ENCODE measurements around the gene DGKQ. TPM values are rescaled to one million over a fixed set of nuclear protein-coding genes. Genes with fewer than 3 reads are reported as not detected.

DGKQ gene
- total and polyA plus RNA-seq, 2 of the 13 experiments (the other 11 are each of a cell fraction or from before 2014, with no cell fraction given), result 4.5 to 7.2 TPM

- DNase-seq (ENCODE audit: low spot score) (no peak), ATAC-seq (peak; percentile 56), FAIRE-seq (no peak)
- Histone ChIP-seq H2AFZ (ENCODE audit: low read length) (no peak overlapping the region), H3K9ac (ENCODE audit: insufficient read depth, low read depth, low read length) (peak overlapping the region; percentile 67), H3K4me1 (ENCODE audit: insufficient read depth, low read length) (peaks cover 21% of the 10 kb centered on the region), H3K9me3 (ENCODE audit: low read length) (no peaks in the 10 kb centered on the region), H3K79me2 (ENCODE audit: insufficient read depth, low read length) (no peaks in the 10 kb centered on the region), H3K27ac (ENCODE audit: extremely low read length, insufficient read depth, low read length) (no peak overlapping the region), H3K36me3 (replicated peaks in 1 of 2; ENCODE audit: control insufficient read depth in 1 of 2, insufficient read depth in 2 of 2, low read length in 2 of 2) (no peaks in the 10 kb centered on the region), H4K20me1 (ENCODE audit: insufficient read depth, low read length) (peaks cover 3% of the 10 kb centered on the region; the same call in 1 of the 2 replicates), H3K4me2 (ENCODE audit: low read depth, low read length) (peak overlapping the region; percentile 98), H3K4me3 (replicated peaks in 1 of 3; ENCODE audit: insufficient read depth in 1 of 3, low read depth in 2 of 3, low read length in 3 of 3) (peak overlapping the region; percentile 74 to 87 (median 81)), H3K27me3 (ENCODE audit: control insufficient read depth in 1 of 2, insufficient read depth in 2 of 2, low read length in 2 of 2) (peaks cover 0 to 3% of the 10 kb centered on the region in 2 experiments; a peak in 2 of 5 replicates)
- in situ Hi-C loops (cut with HindIII; ENCODE audit: extremely low pct_ligation_motif_present, low pct_unique_long_range_greater_than_20kb), result no loop called here
- intact Hi-C loops (cut with micrococcal nuclease; ENCODE audit: unreplicated experiment), result loop anchor here (2.0 kb wide), 1 partner anchor 20 kb away; the partner anchor contains the start of gene SLC26A1
- CTCF ChIA-PET (ENCODE audit: low intra/inter-chr PET ratio, low total read pairs), result no interaction called here
- POLR2A ChIA-PET, result interaction anchor here (1.4 kb wide), 2 partner anchors 14 to 41 kb away, joined by 3 to 4 read pairs; partner anchors contain the start of genes GAK, IDUA and TMEM175
- BruUV-seq (replicated peaks), result no TSS peak
- 0% methylated on average over 2 of the region's 65 CpGs for WGBS (ENCODE audit: low lambda C conversion rate)
- TF ChIP-seq ZNF407 (CRISPR knock-in tag; IDR thresholded peaks at IDR 0.05; ENCODE audit: not compliant biosample characterization), result peak; percentile 64
- no peak for TF ChIP-seq ZNF260 (CRISPR knock-in tag; IDR thresholded peaks at IDR 0.05; ENCODE audit: borderline replicate concordance, low read depth)
- no peak for TF ChIP-seq TFE3 (CRISPR knock-in tag; IDR thresholded peaks at IDR 0.05)
- peak; percentile 62 for TF ChIP-seq TBX2 (CRISPR knock-in tag; IDR thresholded peaks at IDR 0.05; ENCODE audit: borderline replicate concordance)
- TF ChIP-seq ELF4 (CRISPR knock-in tag; IDR thresholded peaks at IDR 0.05; ENCODE audit: borderline replicate concordance), result no peak
- TF ChIP-seq ZNF549 (CRISPR knock-in tag; IDR thresholded peaks at IDR 0.05), result no peak
- no peak for TF ChIP-seq FOXA1 (IDR thresholded peaks at IDR 0.05)
- no peak for TF ChIP-seq FOXA1 (CRISPR knock-in tag; IDR thresholded peaks at IDR 0.05)
- 0 out of 2 replicates have a peak, but pooled peaks have one; percentile 69 for TF ChIP-seq ZNF800 (CRISPR knock-in tag; IDR thresholded peaks at IDR 0.05)
- TF ChIP-seq NPAS2 (CRISPR knock-in tag; IDR thresholded peaks at IDR 0.05; ENCODE audit: borderline replicate concordance), result no peak
- no peak for TF ChIP-seq CBX5 (CRISPR knock-in tag; IDR thresholded peaks at IDR 0.05; ENCODE audit: borderline replicate concordance)
- no peak for TF ChIP-seq ZNF143 (CRISPR knock-in tag; IDR thresholded peaks at IDR 0.05)
These were observed 531 bp downstream of the DGKQ start for GRCh38 chr4:972651-973424.
